NB4 (cell line): ENCODE results near the gene SLC22A23.

Experiments
- MYC ChIP-seq: IDR thresholded peaks from 2 replicates; pipeline ENCODE4 v1.6.1; 2011; ENCODE audit warnings: low read depth, low read length
- POLR2A ChIP-seq: IDR thresholded peaks from 2 replicates; pipeline ENCODE4 v1.6.1; 2011; ENCODE audit warnings: mild to moderate bottlenecking; ENCODE audit not compliant: insufficient read length; ENCODE audit errors: extremely low read depth
- TF ChIP-seq, protein P1 (sequence below): IDR thresholded peaks from one replicate; pipeline ENCODE4 v1.5.1; 2012; ENCODE audit warnings: low read depth, low read length

GRCh38 chr6:3417473-3417872 lies 39.4 kb downstream of the SLC22A23 start:
- TF ChIP-seq POLR2A = no peak
- TF ChIP-seq, protein P1, sequence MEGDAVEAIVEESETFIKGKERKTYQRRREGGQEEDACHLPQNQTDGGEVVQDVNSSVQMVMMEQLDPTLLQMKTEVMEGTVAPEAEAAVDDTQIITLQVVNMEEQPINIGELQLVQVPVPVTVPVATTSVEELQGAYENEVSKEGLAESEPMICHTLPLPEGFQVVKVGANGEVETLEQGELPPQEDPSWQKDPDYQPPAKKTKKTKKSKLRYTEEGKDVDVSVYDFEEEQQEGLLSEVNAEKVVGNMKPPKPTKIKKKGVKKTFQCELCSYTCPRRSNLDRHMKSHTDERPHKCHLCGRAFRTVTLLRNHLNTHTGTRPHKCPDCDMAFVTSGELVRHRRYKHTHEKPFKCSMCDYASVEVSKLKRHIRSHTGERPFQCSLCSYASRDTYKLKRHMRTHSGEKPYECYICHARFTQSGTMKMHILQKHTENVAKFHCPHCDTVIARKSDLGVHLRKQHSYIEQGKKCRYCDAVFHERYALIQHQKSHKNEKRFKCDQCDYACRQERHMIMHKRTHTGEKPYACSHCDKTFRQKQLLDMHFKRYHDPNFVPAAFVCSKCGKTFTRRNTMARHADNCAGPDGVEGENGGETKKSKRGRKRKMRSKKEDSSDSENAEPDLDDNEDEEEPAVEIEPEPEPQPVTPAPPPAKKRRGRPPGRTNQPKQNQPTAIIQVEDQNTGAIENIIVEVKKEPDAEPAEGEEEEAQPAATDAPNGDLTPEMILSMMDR = no peak
- TF ChIP-seq MYC = no peak
